Lower leg skin (tissue), 4 donors: Measurements from ENCODE around the gene PRMT7. TPM values are rescaled to one million over a fixed set of nuclear protein-coding genes. Genes with fewer than 3 reads are reported as not detected.

Source experiments
- DNase-seq, 2 donors: peaks; one replicate each; pipeline ENCODE4 v3.0.0-alpha.2; 2019; ENCODE audit warnings: low spot score in 2 of 2
- H3K4me3 ChIP-seq: fragments of 200-600 bp; sonication (generic); 2 replicates; pipeline ENCODE4 v1.5.1; 2017; ENCODE audit warnings: mild to moderate bottlenecking, low read depth; ENCODE audit not compliant: poor library complexity, severe bottlenecking
- POLR2A ChIP-seq, 2 donors: fragments of 450-650 bp; IDR thresholded peaks; one replicate each; pipeline ENCODE4 v1.6.1; 2016 to 2017; ENCODE audit warnings: antibody characterized with exemption in 2 of 2, mild to moderate bottlenecking in 1 of 2, moderate library complexity in 1 of 2
- WGBS, 2 donors: methylation state at CpG; one replicate each; pipeline ENCODE4 v1.1.5; 2018; 5-methylcytosine and 5-hydroxymethylcytosine counted together
- intact Hi-C: fragments of 100-400 bp; cut with DNase I; formaldehyde crosslinking; loops from one replicate; pipeline ENCODE4 v1.15.0; 2023; ENCODE audit warnings: low total_unique reads
- total RNA-seq, 4 donors: library from RNA; depleted of rRNA; stranded (reverse); fragments of >200 nt; gene quantifications; one replicate each; pipeline ENCODE4 v1.1.0, GENCODE V29; 2016
- TF ChIP-seq, protein P1 (sequence below), 3 donors: fragments of 450-650 bp; IDR thresholded peaks; one replicate each; pipeline ENCODE4 v1.5.1; 2016; ENCODE audit warnings: antibody characterized with exemption in 3 of 3, mild to moderate bottlenecking in 3 of 3, moderate library complexity in 2 of 3

PRMT7 gene
- total RNA-seq, 4 donors from 2014 or later, result 29.9 to 62.4 (median 45.9) TPM

DNA sequence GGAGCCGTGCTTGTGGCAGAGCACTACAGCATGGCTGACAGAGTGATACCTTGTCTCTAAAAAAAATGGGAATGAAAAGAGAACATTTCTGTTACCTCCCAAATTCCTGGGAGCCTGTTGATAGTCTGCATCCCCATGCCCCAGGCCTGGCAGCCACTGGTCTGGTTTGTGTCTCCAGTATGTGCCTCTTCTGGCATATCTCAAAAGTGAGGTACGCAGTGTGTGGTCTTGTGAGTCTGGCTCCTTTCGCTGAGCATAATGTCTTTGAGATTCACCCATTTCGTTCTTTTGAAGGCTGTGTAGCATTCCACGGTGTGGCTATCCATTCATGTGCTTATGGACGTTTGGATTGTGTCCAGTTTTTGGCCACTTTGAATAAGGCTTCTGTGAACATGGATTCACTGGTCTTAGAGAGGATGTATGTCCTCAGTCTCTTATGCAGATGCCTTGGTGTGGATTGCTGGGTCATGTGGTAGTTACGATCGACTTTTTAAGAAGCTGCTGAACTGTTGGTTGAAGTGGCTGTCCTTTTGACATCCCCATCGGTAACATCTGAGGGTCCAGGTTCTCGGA is 39.1 kb downstream of the PRMT7 start:
- WGBS, 2 donors, result 94 to 95% methylated on average over 10 of the region's 10 CpGs

GRCh38 chr16:68350813-68351350 is 40.1 kb downstream of the PRMT7 start:
- no peak for DNase-seq
- WGBS, 2 donors, result 93 to 94% methylated on average over 10 of the region's 10 CpGs
- TF ChIP-seq, protein P1, sequence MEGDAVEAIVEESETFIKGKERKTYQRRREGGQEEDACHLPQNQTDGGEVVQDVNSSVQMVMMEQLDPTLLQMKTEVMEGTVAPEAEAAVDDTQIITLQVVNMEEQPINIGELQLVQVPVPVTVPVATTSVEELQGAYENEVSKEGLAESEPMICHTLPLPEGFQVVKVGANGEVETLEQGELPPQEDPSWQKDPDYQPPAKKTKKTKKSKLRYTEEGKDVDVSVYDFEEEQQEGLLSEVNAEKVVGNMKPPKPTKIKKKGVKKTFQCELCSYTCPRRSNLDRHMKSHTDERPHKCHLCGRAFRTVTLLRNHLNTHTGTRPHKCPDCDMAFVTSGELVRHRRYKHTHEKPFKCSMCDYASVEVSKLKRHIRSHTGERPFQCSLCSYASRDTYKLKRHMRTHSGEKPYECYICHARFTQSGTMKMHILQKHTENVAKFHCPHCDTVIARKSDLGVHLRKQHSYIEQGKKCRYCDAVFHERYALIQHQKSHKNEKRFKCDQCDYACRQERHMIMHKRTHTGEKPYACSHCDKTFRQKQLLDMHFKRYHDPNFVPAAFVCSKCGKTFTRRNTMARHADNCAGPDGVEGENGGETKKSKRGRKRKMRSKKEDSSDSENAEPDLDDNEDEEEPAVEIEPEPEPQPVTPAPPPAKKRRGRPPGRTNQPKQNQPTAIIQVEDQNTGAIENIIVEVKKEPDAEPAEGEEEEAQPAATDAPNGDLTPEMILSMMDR (IDR thresholded peaks at IDR 0.05), result no peak
- TF ChIP-seq POLR2A (IDR thresholded peaks at IDR 0.05), result no peak
- intact Hi-C loops, result no loop called here
- H3K4me3 ChIP-seq, result no peak overlapping the region

More for the DNA sequence above, 39.1 kb downstream of the PRMT7 start:
- TF ChIP-seq, protein P1 (IDR thresholded peaks at IDR 0.05), result no peak
- no peak for TF ChIP-seq POLR2A (IDR thresholded peaks at IDR 0.05)
- DNase-seq, result no peak
- intact Hi-C loops, result no loop called here
- no peak overlapping the region for H3K4me3 ChIP-seq

DNA sequence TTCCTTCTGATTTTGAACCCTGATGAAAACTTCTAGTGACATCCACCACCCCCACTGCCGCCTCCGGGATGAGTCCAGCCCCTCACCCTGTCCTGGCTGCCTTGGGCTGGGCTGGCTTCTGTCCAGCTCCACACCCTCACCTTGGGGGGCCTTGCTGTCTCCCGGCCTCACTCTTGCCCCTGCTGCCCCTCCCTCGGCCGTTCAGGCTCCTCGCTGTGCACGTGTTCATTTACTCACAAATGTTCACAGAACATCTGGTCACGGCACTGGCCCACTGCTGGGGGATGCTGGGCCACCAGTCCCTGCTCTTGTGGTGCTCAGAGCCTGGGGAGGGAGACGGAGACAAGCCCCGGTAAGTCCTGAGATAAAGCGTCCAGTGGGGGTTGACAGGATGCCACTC is 40.6 kb downstream of the PRMT7 start:
- H3K4me3 ChIP-seq, result no peak overlapping the region
- intact Hi-C loops, result no loop called here
- DNase-seq, result no peak
- WGBS, 2 donors, result 80 to 87% methylated on average over 11 of the region's 11 CpGs
- TF ChIP-seq, protein P1 (IDR thresholded peaks at IDR 0.05), result no peak
- no peak for TF ChIP-seq POLR2A (IDR thresholded peaks at IDR 0.05)

DNA sequence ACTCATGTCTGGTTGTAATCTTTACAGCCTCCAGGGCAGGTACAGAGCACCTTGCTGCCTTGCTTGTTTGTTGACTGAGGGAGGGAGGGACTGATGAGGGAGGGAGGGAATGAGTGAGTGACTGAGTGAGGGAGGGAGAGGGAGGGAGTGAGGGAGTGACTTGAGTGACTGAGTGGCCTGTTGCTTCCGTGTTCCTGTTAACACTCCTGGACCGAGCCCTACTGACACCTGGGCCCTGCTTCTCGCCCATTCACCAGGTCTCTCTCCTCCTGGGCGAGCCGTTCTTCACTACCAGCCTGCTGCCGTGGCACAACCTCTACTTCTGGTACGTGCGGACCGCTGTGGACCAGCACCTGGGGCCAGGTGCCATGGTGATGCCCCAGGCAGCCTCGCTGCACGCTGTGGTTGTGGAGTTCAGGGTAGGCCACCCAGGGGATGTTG is 41.2 kb downstream of the PRMT7 start:
- intact Hi-C loops, result no loop called here
- H3K4me3 ChIP-seq, result no peak overlapping the region
- WGBS, 2 donors, result 90 to 93% methylated on average over 11 of the region's 11 CpGs
- TF ChIP-seq, protein P1 (IDR thresholded peaks at IDR 0.05), result no peak
- TF ChIP-seq POLR2A (IDR thresholded peaks at IDR 0.05), result no peak
- no peak for DNase-seq

- intact Hi-C loops, result no loop called here
- WGBS, 2 donors, result 85 to 92% methylated on average over 12 to 13 of the region's 13 CpGs
- no peak for TF ChIP-seq POLR2A (IDR thresholded peaks at IDR 0.05)
- TF ChIP-seq, protein P1 (IDR thresholded peaks at IDR 0.05), result no peak
- no peak for DNase-seq
- H3K4me3 ChIP-seq, result no peak overlapping the region
Observed at GRCh38 chr16:68353366-68353765, 42.5 kb downstream of the PRMT7 start.

GRCh38 chr16:68354816-68355215 is 44.0 kb downstream of the PRMT7 start:
- 94 to 97% methylated on average over 9 of the region's 9 CpGs for WGBS, 2 donors
- DNase-seq, result no peak
- intact Hi-C loops, result no loop called here
- H3K4me3 ChIP-seq, result no peak overlapping the region
- TF ChIP-seq POLR2A (IDR thresholded peaks at IDR 0.05), result no peak
- TF ChIP-seq, protein P1 (IDR thresholded peaks at IDR 0.05), result no peak
